Measurements from ENCODE around the gene MAP7D2.

DNA sequence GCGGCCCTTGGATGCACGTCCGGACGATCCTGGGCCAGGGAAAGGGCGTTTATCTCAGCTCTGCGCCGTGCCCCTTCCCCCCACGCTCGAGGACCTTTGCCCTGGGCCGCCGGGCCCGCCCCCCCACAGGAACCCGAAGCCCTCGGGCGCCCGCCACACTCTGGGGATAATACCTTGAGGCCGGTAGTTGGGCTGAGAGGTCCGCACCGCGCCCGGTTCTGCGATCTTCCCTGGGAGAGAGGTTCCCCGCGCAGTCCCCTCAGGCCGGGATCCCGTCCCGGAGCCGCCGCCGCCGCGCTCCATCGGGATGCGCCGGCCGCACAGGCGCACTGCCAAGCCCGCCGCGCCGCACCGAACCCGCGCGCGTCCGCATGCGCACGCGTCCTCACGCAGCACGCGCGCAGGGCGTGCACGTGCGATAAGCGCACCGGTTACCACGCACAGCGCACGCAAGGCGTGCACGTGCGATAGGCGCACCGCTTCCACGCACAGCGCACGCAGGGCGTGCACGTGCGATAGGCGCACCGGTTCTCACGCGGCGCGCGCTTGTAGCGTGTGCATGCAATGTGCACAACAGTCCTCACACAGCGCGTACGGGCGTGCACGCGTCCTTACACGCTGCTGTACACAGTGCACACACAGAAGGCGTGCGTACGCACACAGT lies at the start of gene MAP7D2:
- TF ChIP-seq CTCF (conservative IDR thresholded peaks at IDR 0.05; ENCODE audit: low read depth, low read length) (no peak), EZH2phosphoT487 (IDR thresholded peaks at IDR 0.05; ENCODE audit: borderline replicate concordance, low read length) (no peak), EZH2 (IDR thresholded peaks at IDR 0.05; ENCODE audit: low read length, unreplicated experiment) (no peak)
